Measurements from ENCODE around the gene DSCAM.

DSCAM gene

GRCh38 chr21:40166291-40166843, 680.6 kb downstream of the DSCAM start:
- H3F3A ChIP-seq (ENCODE audit: insufficient read depth) = no peaks in the 10 kb centered on the region
- H3K9me3 ChIP-seq (ENCODE audit: insufficient read depth, low read length) = no peaks in the 10 kb centered on the region
- H3K9me2 ChIP-seq (replicated peaks; ENCODE audit: insufficient read depth, low read length) = no peaks in the 10 kb centered on the region
- H3K4me3 ChIP-seq (ENCODE audit: insufficient read depth, low read length, poor library complexity, severe bottlenecking) = no peak overlapping the region
- no peak overlapping the region for H3K9ac ChIP-seq (ENCODE audit: low read length)
- H3K36me3 ChIP-seq (ENCODE audit: low read length) = no peaks in the 10 kb centered on the region
- no peak overlapping the region for H3K4me2 ChIP-seq (ENCODE audit: low read depth, low read length, poor library complexity, severe bottlenecking)
- no peak overlapping the region for H3K27ac ChIP-seq (ENCODE audit: low read depth, low read length)
- no peak overlapping the region for H2AFZ ChIP-seq (ENCODE audit: low read depth, low read length, severe bottlenecking)
- H4K20me1 ChIP-seq (ENCODE audit: low read depth, low read length) = no peaks in the 10 kb centered on the region
- no peaks in the 10 kb centered on the region for H3K79me2 ChIP-seq (ENCODE audit: insufficient read depth, low read length)
- H3K27me3 ChIP-seq (ENCODE audit: low read length) = no peaks in the 10 kb centered on the region
- TF ChIP-seq CTCF (IDR thresholded peaks at IDR 0.05; ENCODE audit: insufficient read depth, low read length, poor library complexity, severe bottlenecking) (no peak), EZH2phosphoT487 (conservative IDR thresholded peaks at IDR 0.05; ENCODE audit: low read length) (no peak)

- H3K27ac ChIP-seq (ENCODE audit: low read depth, low read length) = no peak overlapping the region
- no peaks in the 10 kb centered on the region for H3K9me3 ChIP-seq (ENCODE audit: insufficient read depth, low read length)
- no peaks in the 10 kb centered on the region for H3K9me2 ChIP-seq (replicated peaks; ENCODE audit: insufficient read depth, low read length)
- TF ChIP-seq EZH2phosphoT487 (conservative IDR thresholded peaks at IDR 0.05; ENCODE audit: low read length) (no peak), CTCF (IDR thresholded peaks at IDR 0.05; ENCODE audit: insufficient read depth, low read length, poor library complexity, severe bottlenecking) (no peak)
- no peaks in the 10 kb centered on the region for H3K27me3 ChIP-seq (ENCODE audit: low read length)
- H3K4me3 ChIP-seq (ENCODE audit: insufficient read depth, low read length, poor library complexity, severe bottlenecking) = no peak overlapping the region
- no peaks in the 10 kb centered on the region for H3K36me3 ChIP-seq (ENCODE audit: low read length)
- no peaks in the 10 kb centered on the region for H4K20me1 ChIP-seq (ENCODE audit: low read depth, low read length)
- no peak overlapping the region for H3K9ac ChIP-seq (ENCODE audit: low read length)
- H3K79me2 ChIP-seq (ENCODE audit: insufficient read depth, low read length) = no peaks in the 10 kb centered on the region
- no peak overlapping the region for H3K4me2 ChIP-seq (ENCODE audit: low read depth, low read length, poor library complexity, severe bottlenecking)
- no peaks in the 10 kb centered on the region for H3F3A ChIP-seq (ENCODE audit: insufficient read depth)
- H2AFZ ChIP-seq (ENCODE audit: low read depth, low read length, severe bottlenecking) = no peak overlapping the region
Measured at GRCh38 chr21:40165773-40166070, 681.2 kb downstream of the DSCAM start.

GRCh38 chr21:40164905-40165772, 681.8 kb downstream of the DSCAM start:
- H3F3A ChIP-seq (ENCODE audit: insufficient read depth) = no peaks in the 10 kb centered on the region
- no peaks in the 10 kb centered on the region for H3K9me2 ChIP-seq (replicated peaks; ENCODE audit: insufficient read depth, low read length)
- H3K27me3 ChIP-seq (ENCODE audit: low read length) = no peaks in the 10 kb centered on the region
- H3K79me2 ChIP-seq (ENCODE audit: insufficient read depth, low read length) = no peaks in the 10 kb centered on the region
- H3K9me3 ChIP-seq (ENCODE audit: insufficient read depth, low read length) = no peaks in the 10 kb centered on the region
- no peak overlapping the region for H3K4me2 ChIP-seq (ENCODE audit: low read depth, low read length, poor library complexity, severe bottlenecking)
- no peak overlapping the region for H2AFZ ChIP-seq (ENCODE audit: low read depth, low read length, severe bottlenecking)
- H3K27ac ChIP-seq (ENCODE audit: low read depth, low read length) = no peak overlapping the region
- H3K4me3 ChIP-seq (ENCODE audit: insufficient read depth, low read length, poor library complexity, severe bottlenecking) = no peak overlapping the region
- H4K20me1 ChIP-seq (ENCODE audit: low read depth, low read length) = no peaks in the 10 kb centered on the region
- H3K36me3 ChIP-seq (ENCODE audit: low read length) = no peaks in the 10 kb centered on the region
- TF ChIP-seq EZH2phosphoT487 (conservative IDR thresholded peaks at IDR 0.05; ENCODE audit: low read length) (no peak), CTCF (IDR thresholded peaks at IDR 0.05; ENCODE audit: insufficient read depth, low read length, poor library complexity, severe bottlenecking) (no peak)
- no peak overlapping the region for H3K9ac ChIP-seq (ENCODE audit: low read length)

Data from SU-DHL-6 (cell line).